ENCODE results near the gene ELP6.

The ELP6 gene, protein sequence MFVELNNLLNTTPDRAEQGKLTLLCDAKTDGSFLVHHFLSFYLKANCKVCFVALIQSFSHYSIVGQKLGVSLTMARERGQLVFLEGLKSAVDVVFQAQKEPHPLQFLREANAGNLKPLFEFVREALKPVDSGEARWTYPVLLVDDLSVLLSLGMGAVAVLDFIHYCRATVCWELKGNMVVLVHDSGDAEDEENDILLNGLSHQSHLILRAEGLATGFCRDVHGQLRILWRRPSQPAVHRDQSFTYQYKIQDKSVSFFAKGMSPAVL

DNA sequence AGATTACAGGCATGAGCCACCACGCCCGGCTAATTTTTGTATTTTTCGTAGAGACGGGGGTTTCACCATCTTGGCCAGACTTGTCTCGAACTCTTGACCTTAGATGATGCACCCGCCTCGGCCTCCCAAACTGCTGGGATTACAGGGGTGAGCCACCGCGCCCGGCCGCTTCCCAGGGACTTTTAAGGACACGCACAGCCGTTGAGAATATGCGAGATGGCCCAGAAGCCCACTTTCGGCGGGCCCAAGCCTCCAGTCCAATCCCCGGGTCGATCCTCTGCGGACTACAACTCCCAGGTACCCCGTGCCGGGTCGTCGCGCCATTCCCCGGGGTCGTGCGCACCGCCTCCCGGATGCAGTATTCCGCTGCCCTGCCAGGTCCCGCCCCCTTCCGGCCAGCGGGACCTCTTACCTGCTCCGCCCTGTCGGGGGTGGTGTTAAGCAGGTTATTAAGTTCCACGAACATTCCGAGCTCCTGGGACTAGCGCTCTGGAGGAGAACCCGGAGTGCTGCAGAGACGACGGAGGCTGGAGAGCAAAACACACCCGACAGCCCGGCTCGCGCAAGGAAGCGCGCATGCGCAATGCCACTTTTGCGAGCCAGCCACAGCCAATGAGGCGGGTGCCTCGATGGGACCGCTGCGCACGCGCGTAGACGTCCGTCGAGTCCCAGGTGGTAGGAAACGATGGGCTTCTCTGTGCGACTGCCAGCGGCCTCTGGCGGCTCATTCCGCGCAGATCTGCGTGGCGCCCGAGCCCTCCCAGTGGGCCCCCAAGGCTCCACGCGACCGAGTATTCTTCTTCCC, at the start of gene ELP6:
TSS of gene ELP6 (minus strand) at position 588 of the 805 bp plus-strand sequence. CDS start at position 466, 122 bp downstream.
- DNase-seq (ENCODE audit: low spot score), result peak; percentile 97

DNA sequence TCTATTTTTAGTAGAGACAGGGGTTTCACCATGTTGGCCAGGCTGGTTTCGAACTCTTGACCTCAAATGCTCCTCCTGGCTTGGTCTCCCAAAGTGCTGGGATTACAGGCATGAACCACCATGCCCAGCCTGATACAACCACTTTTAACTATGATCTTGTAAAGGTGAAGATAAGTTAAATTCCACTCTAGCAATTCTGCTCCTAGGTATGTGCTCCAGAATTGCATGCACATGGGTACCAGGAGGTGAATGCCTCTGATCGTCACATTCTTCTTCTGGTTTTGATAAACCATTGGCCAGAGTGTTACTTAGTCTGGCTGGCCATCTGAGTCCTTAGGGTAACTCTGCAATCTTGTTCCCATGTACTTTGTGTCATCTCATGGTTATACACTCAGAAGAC, 42.8 kb upstream of the ELP6 start:
- DNase-seq (ENCODE audit: low spot score), result no peak

DNA sequence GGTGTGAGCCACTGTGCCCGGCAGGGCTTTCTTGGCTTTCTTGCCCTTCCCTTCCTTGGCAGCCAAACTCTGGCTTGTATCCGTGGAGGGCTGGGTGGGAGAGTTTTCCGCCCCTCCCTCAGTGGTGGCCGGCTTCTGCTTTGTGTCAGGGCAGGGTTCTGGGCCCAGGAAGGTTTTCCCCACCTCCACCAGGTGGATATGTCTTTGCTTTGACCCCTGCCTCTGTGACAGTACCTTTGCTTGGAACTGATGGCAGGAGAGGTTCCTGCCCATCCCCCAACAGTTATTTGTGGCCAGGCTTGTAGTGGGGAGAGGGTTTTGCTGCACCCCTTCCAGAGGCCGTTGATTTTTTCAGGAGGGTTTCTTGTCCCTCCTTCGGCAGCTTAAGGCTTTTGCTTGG, 40.8 kb upstream of the ELP6 start:
- no peak for DNase-seq (ENCODE audit: low spot score)

DNA sequence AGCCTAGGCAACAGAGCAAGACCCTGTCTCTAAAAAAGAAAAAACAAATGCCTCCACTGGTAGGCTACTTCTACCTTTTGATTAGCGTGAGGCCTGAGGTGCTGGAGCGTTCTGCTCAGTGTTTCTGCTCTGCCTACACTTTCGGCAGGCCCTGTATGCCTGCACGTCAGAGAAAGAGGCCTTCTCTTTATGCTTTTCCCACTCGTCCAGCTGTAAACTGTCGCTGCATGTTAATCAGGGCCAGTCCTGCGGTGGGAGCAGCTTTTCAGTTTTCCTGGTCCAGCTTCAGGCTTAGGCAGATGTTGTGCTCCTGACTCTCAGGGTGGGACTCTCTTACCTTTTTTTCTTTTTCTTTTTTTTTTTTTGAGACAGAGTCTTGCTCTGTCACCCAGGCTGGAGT, 39.9 kb upstream of the ELP6 start:
- no peak for DNase-seq (ENCODE audit: low spot score)

DNA sequence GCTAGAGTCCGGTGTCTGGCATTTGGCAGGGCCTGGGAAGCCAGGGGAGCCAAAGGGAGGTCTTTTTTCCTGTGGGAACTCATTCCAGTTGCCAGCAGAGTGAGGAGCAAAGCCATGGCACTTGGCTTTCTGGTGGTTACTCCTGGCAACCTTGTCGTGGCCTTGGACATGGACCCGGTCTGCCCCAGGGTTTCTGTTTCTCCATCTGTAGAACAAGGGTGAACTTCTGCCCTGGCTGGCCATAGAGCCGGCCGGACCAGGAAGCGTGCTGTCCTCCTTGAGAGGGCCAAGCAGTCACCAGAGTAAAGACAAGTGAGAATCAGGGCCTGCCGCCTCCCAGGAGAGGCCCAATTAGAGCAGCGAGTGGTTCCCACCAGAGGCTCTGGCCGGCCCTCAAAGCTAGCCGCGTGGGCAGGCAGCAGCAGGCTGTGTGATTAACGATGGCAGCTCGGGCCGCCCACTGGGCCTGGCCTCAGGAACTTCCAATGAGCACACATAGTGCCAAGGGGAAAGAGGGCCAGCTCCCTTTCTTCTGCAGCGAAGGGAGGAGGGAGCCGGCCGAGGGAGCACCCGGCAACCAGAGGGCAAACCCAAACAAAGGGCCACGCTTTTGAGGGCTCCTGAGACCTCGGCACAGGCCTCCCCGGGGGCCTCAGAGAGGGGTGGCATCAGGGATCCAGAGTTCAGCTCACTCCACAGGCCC, 29.1 kb upstream of the ELP6 start:
- DNase-seq (ENCODE audit: low spot score), result no peak

DNA sequence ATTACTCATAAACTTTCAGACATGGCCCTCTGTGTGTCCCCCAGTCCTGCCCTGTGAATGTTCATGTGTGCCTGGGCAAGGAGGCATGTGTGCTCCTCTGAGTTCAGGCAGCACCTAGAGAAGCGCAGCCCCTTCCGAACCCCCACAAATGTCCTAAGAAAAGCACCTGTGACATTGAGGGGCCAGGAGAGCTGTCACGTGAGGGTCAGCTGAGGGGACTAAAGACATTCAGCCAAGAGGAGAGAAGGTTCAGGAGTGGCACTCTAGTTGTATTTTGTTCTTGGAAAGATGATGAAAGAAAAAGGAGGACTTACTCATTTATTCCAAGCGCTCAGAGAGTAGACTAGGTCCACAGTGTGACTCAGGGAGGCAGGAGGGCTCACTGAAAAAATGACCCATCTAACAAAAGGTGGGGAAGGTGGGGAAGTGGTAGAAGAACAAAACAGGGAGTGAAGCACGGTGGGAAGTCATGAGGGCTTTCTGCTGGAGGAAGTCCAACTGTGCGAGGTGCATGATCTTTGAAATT, 28.1 kb upstream of the ELP6 start:
- DNase-seq (ENCODE audit: low spot score), result no peak

DNA sequence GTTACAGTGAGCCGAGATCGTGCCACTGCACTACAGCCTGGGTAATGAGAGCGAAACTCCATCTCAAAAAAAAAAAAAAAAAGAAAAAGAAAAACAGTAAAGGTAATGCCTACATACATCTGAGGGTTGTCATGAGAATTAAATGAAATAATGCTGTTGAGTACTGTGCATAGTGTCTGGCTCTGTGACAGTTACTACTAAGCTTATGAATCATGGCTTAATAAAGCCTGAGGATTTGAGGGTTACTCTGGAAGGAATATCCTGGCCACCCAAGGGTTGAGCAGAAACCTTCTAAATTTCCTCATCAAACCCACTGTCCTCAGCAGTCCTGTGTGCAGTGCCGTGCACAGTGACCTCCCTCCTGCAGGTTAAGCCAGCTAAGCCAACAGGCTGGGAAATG, 26.8 kb upstream of the ELP6 start:
- no peak for DNase-seq (ENCODE audit: low spot score)

DNA sequence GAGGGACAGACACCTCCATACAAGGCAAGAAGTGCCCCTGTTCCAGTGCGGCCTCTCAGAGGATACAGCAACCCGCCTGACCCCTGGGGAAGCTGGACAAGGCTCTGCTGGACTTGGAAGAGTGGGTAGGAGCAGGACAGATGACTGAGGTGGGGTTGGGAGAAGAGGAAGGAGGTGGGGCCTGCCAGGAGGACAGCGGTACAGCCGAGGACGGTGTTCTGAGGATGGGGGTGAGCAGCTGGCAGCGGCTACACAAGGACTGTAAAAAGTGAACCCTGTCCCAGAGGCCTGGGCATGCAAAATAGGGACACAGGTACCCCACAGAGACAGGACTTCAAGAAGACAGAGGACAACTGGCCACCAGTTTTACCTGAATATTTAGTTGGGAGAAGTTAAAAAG, 23.5 kb upstream of the ELP6 start:
- no peak for DNase-seq (ENCODE audit: low spot score)

DNA sequence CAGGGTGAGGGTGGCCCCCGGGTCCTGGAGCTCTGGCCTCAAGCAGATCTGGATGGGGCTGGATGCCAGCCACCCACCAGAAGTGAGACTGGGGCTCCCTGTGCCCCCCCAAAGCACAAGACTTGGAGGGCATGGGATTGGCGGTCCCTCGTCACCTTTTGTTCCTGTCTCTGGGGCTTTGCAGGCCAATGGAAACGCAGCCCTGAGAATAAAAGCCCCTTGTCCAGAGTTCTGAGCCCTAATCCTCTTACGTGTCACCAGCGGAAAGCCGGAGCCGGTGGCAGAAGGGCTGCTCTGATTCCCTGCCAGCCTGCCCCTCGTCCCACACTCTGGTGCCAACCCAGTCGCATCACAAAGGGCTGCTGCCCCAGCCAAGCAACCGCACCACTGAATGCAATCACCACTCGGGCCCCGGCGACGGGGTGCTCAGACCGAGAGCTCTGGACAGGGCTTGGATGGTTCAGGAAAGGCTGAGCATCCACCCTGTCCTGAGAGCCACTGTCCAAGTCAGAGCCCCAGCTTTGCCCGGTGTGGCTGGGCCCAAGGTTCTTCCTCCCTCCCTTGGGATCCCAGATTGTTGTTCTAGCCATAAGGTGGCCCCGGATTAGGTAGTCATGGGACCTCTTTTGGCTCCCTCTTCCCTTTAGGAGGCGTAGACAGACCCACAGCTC, 22.8 kb upstream of the ELP6 start:
- DNase-seq (ENCODE audit: low spot score), result no peak

DNA sequence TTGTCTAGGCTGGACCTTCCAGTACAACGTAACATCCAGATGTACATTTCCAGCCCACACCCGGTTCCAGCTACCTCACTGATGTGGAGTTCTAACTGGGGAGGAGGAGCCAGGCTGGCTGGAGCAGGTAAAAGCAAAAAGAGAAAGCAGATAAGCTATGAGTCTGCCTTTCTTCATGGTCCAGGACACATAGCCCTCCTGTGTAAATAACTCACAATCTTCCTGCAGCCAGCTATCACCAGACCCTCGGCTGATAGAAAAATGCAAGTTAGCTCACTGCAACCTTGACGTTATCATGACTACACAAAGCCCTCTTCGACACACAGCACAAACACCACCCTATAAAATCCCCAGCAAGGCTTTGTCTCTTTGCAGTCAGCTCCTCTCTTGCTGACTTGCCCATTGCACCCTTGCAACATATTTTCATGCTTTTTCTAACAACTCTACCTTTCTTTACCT, 20.5 kb upstream of the ELP6 start:
- no peak for DNase-seq (ENCODE audit: low spot score)

DNA sequence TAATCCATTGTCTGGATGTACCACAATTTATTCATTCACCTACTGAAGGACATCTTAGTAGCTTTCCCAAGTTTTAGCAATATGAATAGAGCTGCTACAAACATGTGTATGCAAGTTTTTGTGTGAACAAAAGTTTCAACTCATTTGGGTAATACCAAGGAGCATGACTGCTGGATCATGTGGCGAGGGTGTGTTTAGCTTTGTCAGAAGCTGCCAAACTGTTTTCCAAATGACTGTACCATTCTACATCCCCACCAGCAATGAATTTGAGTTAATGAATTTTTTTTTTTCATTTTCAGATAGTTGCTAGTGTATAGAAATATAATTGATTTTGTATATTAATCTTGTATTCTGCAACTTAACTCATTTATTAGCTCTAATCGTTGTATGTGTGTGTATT, 20.0 kb upstream of the ELP6 start:
- DNase-seq (ENCODE audit: low spot score), result no peak

DNA sequence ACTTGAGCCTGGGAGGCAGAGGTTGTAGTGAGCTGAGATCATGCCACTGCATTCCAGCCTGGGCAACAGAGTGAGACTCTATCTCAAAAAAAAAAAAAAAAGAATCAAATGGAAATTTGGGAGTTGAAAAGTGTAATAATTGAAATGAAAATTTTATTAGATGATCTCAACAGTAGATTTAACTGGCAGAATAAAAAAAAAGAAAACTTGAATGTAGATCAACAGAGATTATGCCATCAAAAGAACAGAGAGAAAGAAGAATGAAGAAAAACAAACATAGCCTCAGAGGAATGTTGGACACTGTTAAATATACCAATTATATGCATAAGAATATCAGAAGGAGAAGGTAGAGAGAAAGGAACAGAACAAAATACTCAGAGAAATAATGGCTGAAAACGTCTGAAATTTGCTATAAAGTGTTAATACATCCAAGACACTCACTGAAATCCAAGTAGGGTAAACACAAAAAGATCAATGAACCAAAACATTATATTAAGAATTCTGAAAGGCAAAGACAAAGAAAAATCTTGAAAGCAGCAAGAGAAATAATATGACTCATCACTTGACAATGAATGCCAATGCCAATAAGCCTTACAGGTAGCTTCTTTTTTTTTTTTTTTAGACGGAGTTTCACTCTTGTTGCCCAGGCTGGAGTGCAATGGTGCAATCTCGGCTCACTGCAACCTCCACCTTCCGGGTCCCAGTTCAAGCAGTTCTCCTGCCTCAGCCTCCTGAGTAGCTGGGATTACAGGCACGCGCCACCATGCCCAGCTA, 14.6 kb upstream of the ELP6 start:
- no peak for DNase-seq (ENCODE audit: low spot score)

DNA sequence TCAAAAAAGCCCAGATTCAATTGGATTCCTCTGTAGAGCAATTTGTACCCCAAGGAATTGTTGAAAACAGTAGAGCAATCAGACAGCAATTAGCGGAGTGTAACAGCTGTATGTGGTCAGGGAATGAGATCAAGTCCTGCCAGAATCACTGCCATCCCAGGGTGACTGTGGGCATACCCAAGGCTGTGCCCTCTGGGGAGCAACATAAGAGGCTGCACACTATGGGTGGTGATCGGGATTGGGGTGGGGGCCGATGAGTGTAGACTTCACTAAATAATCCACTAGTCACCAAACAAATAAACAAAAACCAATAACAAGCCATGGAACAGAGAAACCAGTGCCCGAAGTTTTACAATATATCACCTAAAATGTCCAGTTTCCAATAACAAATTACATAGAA, 12.1 kb upstream of the ELP6 start:
- no peak for DNase-seq (ENCODE audit: low spot score)

DNA sequence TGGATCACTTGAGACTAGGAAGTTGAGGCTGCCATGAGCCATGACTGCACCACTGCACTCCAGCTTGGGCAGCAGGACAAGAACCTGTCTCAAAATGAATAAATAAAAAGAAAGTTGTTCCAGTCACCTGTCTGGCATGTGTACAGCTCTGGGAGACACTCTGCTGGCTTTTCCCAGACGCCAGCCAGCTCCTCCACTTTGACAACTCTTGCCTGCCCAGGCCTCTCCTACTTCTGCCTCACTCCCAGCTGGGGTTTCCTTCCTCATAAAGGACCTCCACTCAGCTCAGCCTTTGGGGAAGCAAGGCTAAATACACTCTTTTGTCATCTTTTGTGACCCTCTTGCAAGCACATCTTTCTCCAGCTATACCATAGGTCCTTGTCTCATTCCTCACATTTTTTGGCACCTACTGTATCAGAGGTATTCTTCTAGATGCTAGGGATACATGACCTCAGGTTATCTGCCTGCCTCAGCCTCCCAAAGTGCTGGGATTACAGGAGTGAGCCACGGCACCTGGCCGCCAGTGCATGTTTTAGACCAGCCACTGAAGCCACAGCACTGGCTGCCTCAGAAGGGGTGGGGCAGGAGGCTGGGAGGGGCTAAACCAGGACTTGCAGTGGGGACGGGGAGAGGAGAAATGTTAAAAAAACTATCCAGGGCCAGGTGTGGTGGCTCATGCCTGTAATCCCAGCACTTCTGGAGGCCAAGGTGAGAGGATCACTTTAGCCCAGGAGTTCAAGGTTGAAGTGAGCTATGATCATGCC, 10.0 kb upstream of the ELP6 start:
- DNase-seq (ENCODE audit: low spot score), result no peak

DNA sequence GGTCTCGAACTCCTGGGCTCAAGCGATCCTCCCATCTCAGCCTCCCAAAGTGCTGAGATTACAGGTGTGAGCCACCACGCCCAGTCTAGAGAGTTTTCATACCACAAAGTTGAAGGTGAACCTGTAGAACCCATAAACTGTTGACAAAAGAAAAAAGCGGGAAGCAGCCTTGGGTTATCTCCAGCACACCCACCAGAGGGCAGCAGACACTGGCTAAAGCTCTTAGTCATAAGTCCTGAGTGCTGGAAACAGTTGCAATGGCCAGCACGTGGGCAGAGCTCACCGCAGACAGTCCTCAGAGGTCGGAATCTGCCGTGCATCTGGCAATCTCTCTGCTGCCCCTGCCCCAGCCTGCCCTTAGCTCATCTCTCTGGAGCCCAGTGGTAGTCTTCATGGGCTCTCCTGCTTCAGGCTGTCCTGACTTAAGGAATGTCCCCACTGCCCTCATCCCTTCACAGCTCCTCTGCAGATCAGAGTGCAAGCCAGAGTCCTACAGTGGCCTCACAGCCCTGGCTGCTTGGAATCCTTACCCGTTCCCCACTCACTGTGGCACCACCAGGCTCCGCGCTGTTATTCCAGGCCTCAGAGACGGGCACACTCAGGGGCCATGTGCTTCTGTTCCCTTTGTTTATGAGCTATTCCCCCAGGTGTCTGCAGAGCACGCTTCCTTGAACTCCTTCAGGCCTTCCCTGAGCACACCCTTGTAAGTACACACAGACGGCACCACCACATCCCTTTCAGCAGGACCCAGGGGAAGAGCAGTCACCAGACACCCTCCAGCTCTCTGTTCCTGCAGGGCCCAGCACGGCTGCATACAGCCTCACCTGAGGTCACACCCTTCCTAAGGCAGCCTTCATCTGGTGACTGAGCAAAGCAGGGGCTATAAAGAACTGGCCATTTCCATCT, 8.8 kb upstream of the ELP6 start:
- DNase-seq (ENCODE audit: low spot score), result peak; percentile 75

DNA sequence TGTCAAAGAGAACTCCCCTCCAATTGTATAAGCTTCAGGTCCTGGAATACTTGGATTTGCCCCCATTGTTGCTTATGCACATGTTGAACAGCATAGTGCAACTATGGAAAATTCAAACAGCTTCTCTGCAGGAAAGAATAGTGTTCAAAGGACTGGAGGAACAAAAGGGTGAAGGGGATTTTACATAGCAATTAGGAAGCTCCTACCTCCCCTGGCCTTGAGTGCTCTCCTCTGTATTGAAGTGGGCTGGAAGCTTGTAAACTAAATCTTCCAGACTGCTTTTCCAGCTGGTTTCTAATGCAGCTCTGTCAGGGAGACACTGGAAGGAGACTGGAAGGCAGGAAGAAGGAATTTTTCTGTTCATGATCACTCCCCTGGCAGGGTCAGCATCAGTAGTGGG, 7.2 kb upstream of the ELP6 start:
- DNase-seq (ENCODE audit: low spot score), result no peak

DNA sequence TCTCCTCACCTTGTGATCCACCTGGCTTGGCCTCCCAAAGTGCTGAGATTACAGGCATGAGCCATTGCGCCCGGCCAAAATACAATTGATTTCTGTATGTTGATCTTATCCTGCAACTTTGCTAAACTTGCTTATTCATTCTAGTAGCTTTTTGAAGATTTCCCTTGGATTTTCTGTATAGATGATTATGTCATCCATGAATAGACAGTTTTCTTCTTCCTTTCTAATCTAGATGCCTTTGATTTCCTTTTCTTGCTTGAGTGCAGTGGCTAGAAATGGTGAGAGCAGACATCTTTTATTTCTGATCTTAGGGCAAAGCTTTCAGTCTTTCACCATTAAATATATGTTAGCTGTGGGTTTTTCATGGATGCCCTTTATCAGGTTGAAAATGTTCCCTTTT, 4.4 kb upstream of the ELP6 start:
- no peak for DNase-seq (ENCODE audit: low spot score)

DNA sequence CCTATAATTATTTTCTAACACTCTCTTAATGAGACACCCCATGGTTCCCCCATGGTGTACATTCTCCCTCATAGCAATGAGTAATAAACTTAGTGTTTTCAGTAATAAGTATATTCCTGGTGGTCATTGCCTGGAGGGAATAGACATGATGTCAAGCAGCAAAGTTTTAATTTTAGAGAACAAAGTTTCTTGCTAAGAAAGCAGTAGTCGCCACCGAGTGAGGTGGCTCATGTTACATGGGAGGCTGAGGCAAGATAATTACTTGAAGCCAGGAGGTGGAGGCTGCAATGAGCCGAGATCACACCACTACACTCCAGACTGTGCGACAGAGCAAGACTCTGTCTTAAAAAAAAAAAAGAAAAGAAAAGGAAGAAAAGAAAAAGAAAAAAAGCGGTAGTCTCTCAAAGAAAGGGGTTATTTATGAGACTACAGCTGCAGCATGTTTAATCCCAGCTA, 2.4 kb upstream of the ELP6 start:
- DNase-seq (ENCODE audit: low spot score), result no peak

DNA sequence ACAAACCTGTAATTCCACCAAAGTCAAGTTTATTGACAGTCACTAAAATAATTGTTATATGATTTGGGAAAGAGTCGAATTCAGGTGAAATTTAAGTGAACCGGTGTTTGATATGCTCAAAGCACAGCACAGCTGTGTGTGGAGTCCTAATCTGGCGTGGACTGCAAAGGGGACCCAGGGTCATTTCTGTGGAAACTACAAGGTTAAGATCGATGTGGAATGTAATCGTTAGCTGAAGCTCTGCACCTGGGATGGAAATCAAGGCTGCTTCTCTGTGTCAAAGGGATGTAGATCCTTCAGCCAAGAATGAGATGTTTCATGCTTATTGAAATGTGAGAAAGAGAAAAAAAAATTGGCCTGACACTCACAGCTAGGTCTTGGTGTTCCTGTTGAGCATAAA, 1.6 kb upstream of the ELP6 start:
- DNase-seq (ENCODE audit: low spot score), result no peak

All from CD4-positive, alpha-beta T cell treated with Interleukin-6 at 100 ng/mL for 8 hours (primary cell).